Brain microvascular endothelial cell (primary cell): ENCODE results near the gene PSMB11.

ENCODE experiments used
- DNase-seq: peaks from one replicate; pipeline ENCODE4 v3.0.0-alpha.2; 2020
- H3K27ac ChIP-seq: fragments of 250-450 bp; sonication (Bioruptor Pico); 2 replicates; pipeline ENCODE4 v1.5.1; 2020; ENCODE audit warnings: mild to moderate bottlenecking, moderate library complexity
- H3K27me3 ChIP-seq: fragments of 250-450 bp; sonication (Bioruptor Pico); replicated peaks from 2 replicates; pipeline ENCODE4 v1.5.1; 2020; ENCODE audit warnings: mild to moderate bottlenecking
- H3K36me3 ChIP-seq: fragments of 250-450 bp; sonication (Bioruptor Pico); replicated peaks from 2 replicates; pipeline ENCODE4 v1.5.1; 2020; ENCODE audit warnings: mild to moderate bottlenecking
- H3K4me3 ChIP-seq: 2 replicates; pipeline ENCODE4 v1.5.1; 2011; ENCODE audit warnings: low read depth, mild to moderate bottlenecking, control low read depth, low read length, moderate library complexity
- in situ Hi-C: cut with HindIII; loops from 2 replicates; pipeline ENCODE4 v1.10.0; 2017; ENCODE audit warnings: low sequenced_read_pairs, low pct_ligation_motif_present
- TF ChIP-seq, protein P1 (sequence below): IDR thresholded peaks from 2 replicates; pipeline ENCODE4 v1.5.1; 2011; ENCODE audit warnings: low read depth, mild to moderate bottlenecking, moderate library complexity, low read length, control low read depth, inconsistent platforms; ENCODE audit errors: missing control alignments

PSMB11 gene

GRCh38 chr14:23054000-23054811, 12.2 kb downstream of the PSMB11 start:
- no peak for DNase-seq
- in situ Hi-C loops: no loop called here
- Histone ChIP-seq H3K27me3 (no peaks in the 10 kb centered on the region), H3K27ac (no peak overlapping the region), H3K36me3 (peaks cover 10% of the 10 kb centered on the region), H3K4me3 (no peak overlapping the region)
- TF ChIP-seq, protein P1, sequence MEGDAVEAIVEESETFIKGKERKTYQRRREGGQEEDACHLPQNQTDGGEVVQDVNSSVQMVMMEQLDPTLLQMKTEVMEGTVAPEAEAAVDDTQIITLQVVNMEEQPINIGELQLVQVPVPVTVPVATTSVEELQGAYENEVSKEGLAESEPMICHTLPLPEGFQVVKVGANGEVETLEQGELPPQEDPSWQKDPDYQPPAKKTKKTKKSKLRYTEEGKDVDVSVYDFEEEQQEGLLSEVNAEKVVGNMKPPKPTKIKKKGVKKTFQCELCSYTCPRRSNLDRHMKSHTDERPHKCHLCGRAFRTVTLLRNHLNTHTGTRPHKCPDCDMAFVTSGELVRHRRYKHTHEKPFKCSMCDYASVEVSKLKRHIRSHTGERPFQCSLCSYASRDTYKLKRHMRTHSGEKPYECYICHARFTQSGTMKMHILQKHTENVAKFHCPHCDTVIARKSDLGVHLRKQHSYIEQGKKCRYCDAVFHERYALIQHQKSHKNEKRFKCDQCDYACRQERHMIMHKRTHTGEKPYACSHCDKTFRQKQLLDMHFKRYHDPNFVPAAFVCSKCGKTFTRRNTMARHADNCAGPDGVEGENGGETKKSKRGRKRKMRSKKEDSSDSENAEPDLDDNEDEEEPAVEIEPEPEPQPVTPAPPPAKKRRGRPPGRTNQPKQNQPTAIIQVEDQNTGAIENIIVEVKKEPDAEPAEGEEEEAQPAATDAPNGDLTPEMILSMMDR: peak; percentile 61

DNA sequence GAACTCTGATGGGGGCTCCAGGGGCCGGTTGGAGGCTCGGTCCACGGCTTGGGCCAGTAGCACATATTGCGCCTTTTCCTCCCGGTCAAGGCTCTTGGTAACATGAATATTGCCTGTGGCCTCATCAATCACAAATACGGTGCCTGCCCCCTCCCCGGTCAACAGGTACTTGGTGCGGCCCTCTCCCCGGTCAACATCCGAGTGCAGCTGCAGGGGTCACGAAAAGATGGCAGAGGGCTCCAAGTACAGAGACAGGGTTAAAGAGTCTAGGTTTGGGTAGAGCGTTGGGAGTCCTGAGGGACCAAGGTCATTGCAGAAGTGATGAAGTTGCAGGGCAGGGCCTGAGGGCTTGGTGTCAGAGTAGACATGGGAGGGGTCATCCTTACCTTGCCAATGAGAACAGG, 13.1 kb downstream of the PSMB11 start:
- H3K4me3 ChIP-seq: no peak overlapping the region
- no peak overlapping the region for H3K27ac ChIP-seq

GRCh38 chr14:23055621-23056144, 13.7 kb downstream of the PSMB11 start:
- H3K27me3 ChIP-seq: no peaks in the 10 kb centered on the region
- DNase-seq: no peak
- no peak overlapping the region for H3K27ac ChIP-seq
- in situ Hi-C loops: no loop called here
- no peak overlapping the region for H3K4me3 ChIP-seq
- peaks cover 22% of the 10 kb centered on the region for H3K36me3 ChIP-seq
- TF ChIP-seq, protein P1: no peak

More for the DNA sequence above, 13.1 kb downstream of the PSMB11 start:
- in situ Hi-C loops: no loop called here
- DNase-seq: no peak
- H3K36me3 ChIP-seq: peaks cover 17% of the 10 kb centered on the region
- TF ChIP-seq, protein P1: no peak
- no peaks in the 10 kb centered on the region for H3K27me3 ChIP-seq

- DNase-seq: peak; percentile 47
- peak overlapping the region; percentile 56 for H3K4me3 ChIP-seq
- peaks cover 28% of the 10 kb centered on the region for H3K36me3 ChIP-seq
- no peaks in the 10 kb centered on the region for H3K27me3 ChIP-seq
- H3K27ac ChIP-seq: no peak overlapping the region
- TF ChIP-seq, protein P1: peak; percentile 96
- in situ Hi-C loops: no loop called here
These were observed 14.3 kb downstream of the PSMB11 start for GRCh38 chr14:23056145-23056955.

- Histone ChIP-seq H3K27me3 (no peaks in the 10 kb centered on the region), H3K27ac (no peak within 1 kb of the TSS), H3K4me3 (peak within 1 kb of the TSS; percentile 56), H3K36me3 (peaks cover 31% of the 10 kb centered on the region)
- DNase-seq: no peak
- TF ChIP-seq, protein P1: no peak
- in situ Hi-C loops: no loop called here
These were observed 15.1 kb downstream of the PSMB11 start, which contains the start of gene CDH24 for GRCh38 chr14:23056956-23057756. CDH24 (minus strand) TSS chr14:23057520; CDS start chr14:23055733, 1,787 bp downstream.
